Coronary artery (tissue), 2 donors: ENCODE data around the gene SSBP3.

Source experiments
- DNase-seq: peaks from one replicate; pipeline ENCODE4 v3.0.0-alpha.2; 2017; ENCODE audit warnings: low spot score
- H3K27ac ChIP-seq, 2 donors: fragments of 200-600 bp; sonication (generic); one replicate each; pipeline ENCODE4 v1.5.1; 2016 to 2019
- H3K4me3 ChIP-seq: fragments of 200-600 bp; sonication (generic); 2 replicates; pipeline ENCODE4 v1.5.1; 2016; ENCODE audit warnings: mild to moderate bottlenecking, moderate library complexity
- TF ChIP-seq, protein P1 (sequence below): fragments of 200-600 bp; sonication (generic); IDR thresholded peaks from one replicate; pipeline ENCODE4 v1.5.1; 2019; ENCODE audit warnings: antibody characterized with exemption

Gene SSBP3

GRCh38 chr1:54409156-54410142, 3.3 kb upstream of the SSBP3 start:
- H3K27ac ChIP-seq, result peak overlapping the region in 1 of 2 donors; percentile 95
- TF ChIP-seq, protein P1, sequence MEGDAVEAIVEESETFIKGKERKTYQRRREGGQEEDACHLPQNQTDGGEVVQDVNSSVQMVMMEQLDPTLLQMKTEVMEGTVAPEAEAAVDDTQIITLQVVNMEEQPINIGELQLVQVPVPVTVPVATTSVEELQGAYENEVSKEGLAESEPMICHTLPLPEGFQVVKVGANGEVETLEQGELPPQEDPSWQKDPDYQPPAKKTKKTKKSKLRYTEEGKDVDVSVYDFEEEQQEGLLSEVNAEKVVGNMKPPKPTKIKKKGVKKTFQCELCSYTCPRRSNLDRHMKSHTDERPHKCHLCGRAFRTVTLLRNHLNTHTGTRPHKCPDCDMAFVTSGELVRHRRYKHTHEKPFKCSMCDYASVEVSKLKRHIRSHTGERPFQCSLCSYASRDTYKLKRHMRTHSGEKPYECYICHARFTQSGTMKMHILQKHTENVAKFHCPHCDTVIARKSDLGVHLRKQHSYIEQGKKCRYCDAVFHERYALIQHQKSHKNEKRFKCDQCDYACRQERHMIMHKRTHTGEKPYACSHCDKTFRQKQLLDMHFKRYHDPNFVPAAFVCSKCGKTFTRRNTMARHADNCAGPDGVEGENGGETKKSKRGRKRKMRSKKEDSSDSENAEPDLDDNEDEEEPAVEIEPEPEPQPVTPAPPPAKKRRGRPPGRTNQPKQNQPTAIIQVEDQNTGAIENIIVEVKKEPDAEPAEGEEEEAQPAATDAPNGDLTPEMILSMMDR, result no peak
- DNase-seq, result no peak

GRCh38 chr1:54408147-54409066, 2.2 kb upstream of the SSBP3 start:
- no peak for DNase-seq
- Histone ChIP-seq H3K27ac (peak overlapping the region; percentile 88 to 95), H3K4me3 (peak overlapping the region; percentile 45)
- TF ChIP-seq, protein P1, result no peak

More at GRCh38 chr1:54409156-54410142, 3.3 kb upstream of the SSBP3 start:
- no peak overlapping the region for H3K4me3 ChIP-seq

DNA sequence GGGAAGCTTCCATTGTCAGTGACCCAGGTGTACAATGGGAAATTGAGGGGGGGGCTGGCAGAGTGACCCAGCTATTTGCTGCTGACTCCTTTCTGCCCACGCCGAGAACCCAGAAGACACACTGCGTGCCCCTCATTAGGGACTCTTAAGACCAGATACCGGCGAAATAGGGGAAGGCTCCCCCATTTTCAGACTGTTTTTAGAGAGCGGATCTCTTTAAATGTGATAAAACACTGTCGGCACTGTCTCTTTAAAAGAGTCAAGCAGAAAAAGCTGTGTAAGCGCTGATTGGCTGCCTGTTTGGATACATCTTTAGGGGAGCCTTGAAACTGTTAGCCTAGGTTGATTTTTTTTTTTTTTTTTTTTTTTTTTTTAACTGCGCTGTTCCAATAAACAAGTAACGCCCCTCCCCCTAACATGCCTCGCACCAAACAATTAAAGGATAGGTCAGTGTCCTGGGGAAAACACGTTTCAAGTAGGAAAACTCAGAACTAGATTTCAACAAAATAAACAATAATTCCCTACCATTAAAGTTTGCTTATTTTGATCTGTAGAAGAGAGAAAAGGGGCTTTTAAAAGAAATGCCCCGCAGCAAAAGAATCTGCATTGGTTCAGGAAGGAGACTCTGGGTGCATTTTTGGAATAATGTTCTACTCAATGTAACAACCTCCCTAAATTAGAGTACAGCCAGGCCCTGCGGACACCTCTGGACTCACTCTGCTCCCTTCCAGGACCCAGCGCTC, 1.4 kb upstream of the SSBP3 start:
- Histone ChIP-seq H3K4me3 (peak overlapping the region; percentile 99), H3K27ac (peak overlapping the region; percentile 88 to 95)
- TF ChIP-seq, protein P1, result no peak
- peak; percentile 81 for DNase-seq

GRCh38 chr1:54407154-54407403, 885 bp upstream of the SSBP3 start:
- Histone ChIP-seq H3K4me3 (peak overlapping the region; percentile 99), H3K27ac (peak overlapping the region; percentile 88 to 95)
- no peak for DNase-seq
- TF ChIP-seq, protein P1, result no peak

GRCh38 chr1:54405898-54406293, 298 bp downstream of the SSBP3 start:
- no peak for DNase-seq
- peak overlapping the region; percentile 86 to 95 for H3K27ac ChIP-seq
- TF ChIP-seq, protein P1, result no peak
- peak overlapping the region; percentile 99 for H3K4me3 ChIP-seq

DNA sequence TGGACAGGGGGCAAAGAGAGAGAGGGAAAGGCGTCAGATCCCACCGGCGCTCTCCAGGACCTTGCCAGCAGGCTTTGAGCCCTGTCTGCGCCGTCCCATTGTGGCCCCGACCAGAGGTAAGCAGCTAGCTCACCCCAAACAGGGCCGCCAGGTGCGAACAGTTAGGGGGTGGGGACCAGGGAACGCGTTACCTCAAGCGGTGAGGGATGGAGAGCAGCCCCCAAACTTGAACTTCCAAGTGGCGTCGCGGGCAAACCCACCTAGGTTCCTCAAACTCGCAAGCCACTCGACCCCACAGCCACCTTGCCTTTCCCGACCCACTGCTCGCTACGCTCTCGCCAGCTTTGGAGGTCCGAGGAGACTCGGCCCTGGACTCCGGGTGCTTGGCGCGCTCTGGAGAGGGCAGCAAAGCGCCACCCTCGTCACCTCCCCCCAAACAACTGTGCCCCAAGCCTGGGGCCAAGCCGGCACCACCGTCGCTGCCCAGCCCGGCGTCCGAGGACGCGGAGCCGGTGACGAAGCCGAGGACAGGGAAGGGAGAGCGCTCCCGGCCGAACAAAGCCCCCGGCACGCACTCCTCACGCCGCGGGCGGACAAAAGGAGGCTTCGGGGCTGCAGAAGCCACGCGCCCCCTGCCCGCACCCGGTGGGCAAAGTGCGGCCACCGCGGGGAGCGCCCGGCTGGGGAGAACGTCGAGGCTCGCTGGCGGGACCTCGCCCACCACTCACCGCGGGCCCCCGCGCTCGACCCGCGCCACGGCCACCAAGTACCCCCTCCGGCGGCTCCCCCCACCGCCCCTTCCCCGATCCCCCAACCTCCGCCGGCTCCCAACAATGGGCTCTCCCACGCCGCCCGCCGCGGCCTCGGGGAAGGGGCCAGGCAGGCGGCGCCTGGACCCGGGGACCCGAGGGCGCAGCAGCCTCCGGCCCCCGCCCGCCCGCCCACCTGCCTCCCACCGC, 976 bp downstream of the SSBP3 start:
- Histone ChIP-seq H3K4me3 (peak overlapping the region; percentile 99), H3K27ac (peak overlapping the region; percentile 86 to 95)
- no peak for DNase-seq
- TF ChIP-seq, protein P1, result no peak
